GM12878 (cell line): ENCODE measurements around the gene MYCBPAP. TPM values are rescaled to one million over a fixed set of nuclear protein-coding genes. Genes with fewer than 3 reads are reported as not detected.

ENCODE experiments used
- ATAC-seq: fragments of 200-7000 bp; cut with Tn5 transposase; 3 replicates; pipeline ENCODE4 v1.9.1; 2020; ENCODE audit warnings: mild to moderate bottlenecking, moderate library complexity
- BruUV-seq: library from RNA; stranded (reverse); fragments of 400-500 nt; replicated peaks from 2 replicates; lab custom pipeline; 2021; lab: Mats Ljungman, UMichigan
- CTCF ChIA-PET: fragments of 300-600 bp; sonication (Branson Sonifier 250); formaldehyde crosslinking; extraction: SDS; loops from one replicate; lab custom pipeline; 2021; ENCODE audit warnings: inconsistent platforms; lab: Yijun Ruan, JAX
- POLR2A ChIA-PET: fragments of 350-600 bp; formaldehyde crosslinking; extraction: SDS; loops from one replicate; lab custom pipeline; 2021; ENCODE audit warnings: inconsistent platforms; lab: Charles Lee
- RAD21 ChIA-PET: fragments of 300-600 bp; sonication (Branson Sonifier 250); formaldehyde crosslinking; loops from one replicate; lab custom pipeline; 2023; ENCODE audit warnings: antibody characterized with exemption; ENCODE audit not compliant: unreplicated experiment; lab: Charles Lee
- SMC1A ChIA-PET: fragments of 300-600 bp; sonication (Branson Sonifier 250); formaldehyde crosslinking; loops from one replicate; lab custom pipeline; 2023; ENCODE audit not compliant: unreplicated experiment, uncharacterized antibody; lab: Charles Lee
- DNase-seq: peaks from one replicate; pipeline ENCODE4 v3.0.0-alpha.2; 2011; ENCODE audit warnings: low read depth, low spot score
- FAIRE-seq: peaks from 3 replicates; lab custom pipeline; 2011; peaks lifted over from hg19 to GRCh38; lab: Jason Lieb, UNC
- H2AFZ ChIP-seq: 2 replicates; pipeline ENCODE4 v1.6.0; 2011; ENCODE audit warnings: low read depth, low read length, control low read depth; ENCODE audit not compliant: control insufficient read depth
- H3K27ac ChIP-seq: 2 replicates; pipeline ENCODE4 v1.5.1; 2011; ENCODE audit warnings: control low read depth; ENCODE audit not compliant: control insufficient read depth, insufficient read depth
- H3K27me3 ChIP-seq, 2 experiments: replicated peaks in 1 of 2; 2 replicates each; pipeline versions ENCODE4 v1.6.0 to v1.6.1; 2011; ENCODE audit warnings: low read length in 1 of 2; ENCODE audit not compliant: control insufficient read depth in 2 of 2, insufficient read depth in 2 of 2
- H3K36me3 ChIP-seq, 2 experiments: 2 replicates each; pipeline ENCODE4 v1.5.1; 2011; ENCODE audit warnings: low read length in 1 of 2; ENCODE audit not compliant: control insufficient read depth in 2 of 2, insufficient read depth in 2 of 2
- H3K4me1 ChIP-seq: 2 replicates; pipeline ENCODE4 v1.6.1; 2011; ENCODE audit warnings: mild to moderate bottlenecking, low read length, moderate library complexity, mixed read lengths; ENCODE audit not compliant: control insufficient read depth, insufficient read depth
- H3K4me2 ChIP-seq: 2 replicates; pipeline ENCODE4 v1.6.0; 2011; ENCODE audit warnings: control low read depth; ENCODE audit not compliant: control insufficient read depth, insufficient read depth
- H3K4me3 ChIP-seq: fragments of 200-600 bp; sonication (generic); 2 replicates; pipeline ENCODE4 v1.5.1; 2016
- H3K79me2 ChIP-seq: 2 replicates; pipeline ENCODE4 v1.6.0; 2011; ENCODE audit warnings: low read length; ENCODE audit not compliant: control insufficient read depth, insufficient read depth
- H3K9ac ChIP-seq: 2 replicates; pipeline ENCODE4 v1.8.0; 2011; ENCODE audit warnings: low read length, control low read depth, mixed read lengths; ENCODE audit not compliant: control insufficient read depth, insufficient read depth
- H3K9me3 ChIP-seq: replicated peaks from 3 replicates; pipeline ENCODE4 v1.5.1; 2011; ENCODE audit warnings: mild to moderate bottlenecking, low read length; ENCODE audit not compliant: control insufficient read depth, insufficient read depth
- H4K20me1 ChIP-seq: 2 replicates; pipeline ENCODE4 v1.6.0; 2011; ENCODE audit not compliant: control insufficient read depth, insufficient read depth
- BCL11A ChIP-seq: IDR thresholded peaks from 2 replicates; pipeline ENCODE4 v1.6.1; 2011; ENCODE audit warnings: low read depth, low read length
- CHD4 ChIP-seq: fragments of 200-600 bp; sonication (generic); IDR thresholded peaks from 2 replicates; pipeline ENCODE4 v1.6.1; 2016; ENCODE audit warnings: mild to moderate bottlenecking
- IKZF2 ChIP-seq, 2 experiments: fragments of 450-650 bp; IDR thresholded peaks; 2 replicates each; pipeline ENCODE4 v1.6.1; 2017; ENCODE audit warnings: mild to moderate bottlenecking in 2 of 2, moderate library complexity in 2 of 2
- IRF4 ChIP-seq: IDR thresholded peaks from 2 replicates; pipeline ENCODE4 v1.6.1; 2011; ENCODE audit warnings: low read depth, low read length
- IRF5 ChIP-seq: fragments of 450-650 bp; IDR thresholded peaks from 2 replicates; pipeline ENCODE4 v1.6.1; 2017; ENCODE audit warnings: borderline replicate concordance
- JUND ChIP-seq: IDR thresholded peaks from 2 replicates; pipeline ENCODE4 v1.6.1; 2012; ENCODE audit warnings: low read depth, mild to moderate bottlenecking, low read length, improper control_type of control experiment, moderate library complexity
- LARP7 ChIP-seq: fragments of 450-650 bp; IDR thresholded peaks from 2 replicates; pipeline ENCODE4 v1.6.1; 2017; ENCODE audit warnings: mild to moderate bottlenecking
- MEF2B ChIP-seq: fragments of 450-650 bp; IDR thresholded peaks from 2 replicates; pipeline ENCODE4 v1.6.1; 2018; ENCODE audit warnings: mild to moderate bottlenecking, moderate library complexity; ENCODE audit not compliant: partially characterized antibody, poor library complexity, severe bottlenecking
- NBN ChIP-seq: fragments of 450-650 bp; IDR thresholded peaks from 2 replicates; pipeline ENCODE4 v1.6.1; 2016
- PAX5 ChIP-seq: IDR thresholded peaks from 2 replicates; pipeline ENCODE4 v1.6.1; 2011; ENCODE audit warnings: low read depth, low read length, borderline replicate concordance
- PML ChIP-seq: IDR thresholded peaks from 2 replicates; pipeline ENCODE4 v1.6.1; 2012; ENCODE audit warnings: low read length, inconsistent platforms
- POLR2A ChIP-seq: IDR thresholded peaks from 2 replicates; pipeline ENCODE4 v1.6.1; 2011; ENCODE audit warnings: low read depth, mild to moderate bottlenecking, low read length
- POLR2AphosphoS2 ChIP-seq: IDR thresholded peaks from 2 replicates; pipeline ENCODE4 v1.6.1; 2011; ENCODE audit warnings: low read depth, mild to moderate bottlenecking, low read length, improper control_type of control experiment, moderate library complexity
- TBL1XR1 ChIP-seq: IDR thresholded peaks from 2 replicates; pipeline ENCODE4 v1.6.1; 2012; ENCODE audit warnings: low read depth, low read length, improper control_type of control experiment
- USF2 ChIP-seq: IDR thresholded peaks from 2 replicates; pipeline ENCODE4 v1.6.1; 2011; ENCODE audit warnings: low read depth, low read length, improper control_type of control experiment, borderline replicate concordance
- WGBS: methylation state at CpG from one replicate; pipeline ENCODE4 v1.1.6; 2016; ENCODE audit warnings: low lambda C conversion rate; ENCODE audit not compliant: insufficient replicate concordance, insufficient coverage; ENCODE audit errors: missing lambda C conversion rate; 5-methylcytosine and 5-hydroxymethylcytosine counted together
- in situ Hi-C: fragments of 300-500 bp; cut with MboI; formaldehyde crosslinking; loops from 9 replicates; pipeline ENCODE4 v1.14.3; 2018; ENCODE audit warnings: mixed read lengths
- intact Hi-C: fragments of 100-400 bp; cut with micrococcal nuclease; formaldehyde crosslinking; loops from one replicate; pipeline ENCODE4 v1.14.2; 2022; ENCODE audit not compliant: unreplicated experiment
- polyA plus RNA-seq, 11 experiments: library from polyadenylated mRNA; depleted of rRNA in 4 of 11; unstranded in 6 of 11; stranded (reverse) in 5 of 11; fragments of >200 nt; fragmentation: Nextera tagmentation in 4 of 11; fragmentation: Illumina TruSeq in 1 of 11; extraction: Ambion mirVana in 4 of 11; extraction: Trizol in 1 of 11; gene quantifications; 1 replicate in 1 of 11; 2 replicates in 10 of 11; pipeline versions ENCODE4 v1.2.1 to v1.2.3, GENCODE V29; 2011 to 2016; ENCODE audit warnings: inconsistent platforms in 2 of 11, missing spikeins in 2 of 11, low read depth in 1 of 11
- total RNA-seq, 4 experiments: library from RNA; depleted of rRNA in 3 of 4; stranded (reverse); fragments of >200 nt in 3 of 4; fragmentation: Illumina TruSeq in 1 of 4; extraction: Trizol in 1 of 4; gene quantifications; 2 replicates each; pipeline versions ENCODE4 v1.2.1 to v1.2.3, GENCODE V29; 2013 to 2021
- TF ChIP-seq, protein P1 (sequence below): IDR thresholded peaks from 2 replicates; pipeline ENCODE4 v1.6.1; 2011; ENCODE audit warnings: borderline replicate concordance, low read depth, mild to moderate bottlenecking, moderate library complexity, mixed read lengths, low read length; ENCODE audit not compliant: insufficient read depth; ENCODE audit errors: extremely low read length

Gene MYCBPAP
- total and polyA plus RNA-seq, 10 of the 15 experiments (the other 5 are each of a cell fraction or from before 2014, with no cell fraction given), result 0.23 to 2.7 (median 1.5) TPM

DNA sequence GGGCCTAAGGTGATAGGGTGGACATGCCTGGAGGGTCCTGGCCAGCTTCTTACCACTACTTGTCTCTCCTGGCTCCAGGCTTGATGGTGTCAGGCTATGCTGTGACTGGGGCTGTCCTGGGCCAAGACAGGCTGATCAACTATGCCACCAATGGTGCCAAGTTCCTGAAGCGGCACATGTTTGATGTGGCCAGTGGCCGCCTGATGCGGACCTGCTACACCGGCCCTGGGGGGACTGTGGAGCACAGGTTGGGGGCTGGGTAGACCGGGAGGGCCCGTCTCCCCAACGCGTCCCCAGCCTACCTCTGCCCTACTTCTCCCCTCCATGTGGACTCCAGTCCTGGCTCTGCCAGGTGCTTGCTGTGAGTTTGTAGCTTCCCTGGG is 43.2 kb downstream of the MYCBPAP start:
- Histone ChIP-seq H3K79me2 (peaks cover 3% of the 10 kb centered on the region), H3K9me3 (no peaks in the 10 kb centered on the region), H3K4me3 (no peak overlapping the region), H3K4me2 (no peak overlapping the region), H3K27me3 (no peaks in the 10 kb centered on the region), H4K20me1 (no peaks in the 10 kb centered on the region), H3K36me3 (no peaks in the 10 kb centered on the region; a peak in 1 of 4 replicates), H2AFZ (no peak overlapping the region), H3K4me1 (no peaks in the 10 kb centered on the region; the same call in 1 of the 2 replicates), H3K27ac (no peak overlapping the region), H3K9ac (no peak overlapping the region)
- TF ChIP-seq CHD4 (no peak), IRF4 (no peak)
- BruUV-seq, result no TSS peak
- over 99% methylated on average over 8 of the region's 8 CpGs for WGBS
- SMC1A ChIA-PET, result interaction anchor here (1.1 to 2.1 kb wide), 4 partner anchors 9 to 143 kb away, joined by 3 to 11 read pairs (median 4); no protein-coding TSS in a partner anchor
- intact Hi-C loops, result no loop called here
- CTCF ChIA-PET, result interaction anchor here (0.9 to 3.8 kb wide), 9 partner anchors 10 to 143 kb away, joined by 3 to 18 read pairs (median 3); no protein-coding TSS in a partner anchor
- ATAC-seq (no peak), FAIRE-seq (no peak), DNase-seq (no peak)
- in situ Hi-C loops, result no loop called here
- POLR2A ChIA-PET, result interaction anchor here (1.7 kb wide), 1 partner anchor 10 kb away, joined by 3 read pairs; no protein-coding TSS in a partner anchor
- RAD21 ChIA-PET, result interaction anchor here (1.0 to 2.1 kb wide), 4 partner anchors 75 to 144 kb away, joined by 3 to 11 read pairs (median 5); no protein-coding TSS in a partner anchor

DNA sequence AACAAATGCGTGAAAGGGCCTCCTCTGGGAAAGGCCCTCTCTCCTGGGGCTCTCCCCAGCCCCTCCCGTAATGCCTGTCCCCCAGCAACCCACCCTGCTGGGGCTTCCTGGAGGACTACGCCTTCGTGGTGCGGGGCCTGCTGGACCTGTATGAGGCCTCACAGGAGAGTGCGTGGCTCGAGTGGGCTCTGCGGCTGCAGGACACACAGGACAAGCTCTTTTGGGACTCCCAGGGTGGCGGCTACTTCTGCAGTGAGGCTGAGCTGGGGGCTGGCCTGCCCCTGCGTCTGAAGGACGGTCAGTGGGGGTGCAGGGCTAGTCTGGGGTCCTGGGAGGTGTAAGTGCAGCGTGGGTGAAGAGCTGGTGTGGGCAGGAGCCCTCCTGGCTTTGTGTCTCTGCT is 43.6 kb downstream of the MYCBPAP start:
- Histone ChIP-seq H3K4me3 (no peak overlapping the region), H3K27ac (no peak overlapping the region), H3K9me3 (no peaks in the 10 kb centered on the region), H4K20me1 (no peaks in the 10 kb centered on the region), H3K4me1 (no peaks in the 10 kb centered on the region; the same call in 1 of the 2 replicates), H3K27me3 (no peaks in the 10 kb centered on the region; a peak in 1 of 4 replicates), H3K9ac (no peak overlapping the region), H3K4me2 (no peak overlapping the region), H3K36me3 (no peaks in the 10 kb centered on the region; a peak in 1 of 4 replicates), H3K79me2 (peaks cover 3% of the 10 kb centered on the region), H2AFZ (no peak overlapping the region)
- no TSS peak for BruUV-seq
- ATAC-seq (no peak), FAIRE-seq (no peak), DNase-seq (no peak)
- intact Hi-C loops, result no loop called here
- ChIA-PET CTCF (interaction anchor here (1.0 to 3.8 kb wide), 3 partner anchors 24 to 143 kb away, joined by 3 to 18 read pairs (median 4); no protein-coding TSS in a partner anchor), POLR2A (no interaction called here), SMC1A (interaction anchor here (1.5 kb wide), 1 partner anchor 10 kb away, joined by 3 read pairs; no protein-coding TSS in a partner anchor), RAD21 (interaction anchor here (2.1 kb wide), 1 partner anchor 74 kb away, joined by 11 read pairs; no protein-coding TSS in a partner anchor)
- in situ Hi-C loops, result no loop called here
- 67% methylated on average over 10 of the region's 12 CpGs for WGBS
- TF ChIP-seq USF2, result no peak
- TF ChIP-seq LARP7, result no peak
- TF ChIP-seq NBN, result no peak
- no peak for TF ChIP-seq JUND
- no peak for TF ChIP-seq BCL11A
- no peak for TF ChIP-seq PML
- no peak for TF ChIP-seq MEF2B
- no peak; the same call in 1 of the 2 replicates for TF ChIP-seq POLR2A
- TF ChIP-seq TBL1XR1, result no peak
- no peak for TF ChIP-seq IRF5
- TF ChIP-seq, protein P1, sequence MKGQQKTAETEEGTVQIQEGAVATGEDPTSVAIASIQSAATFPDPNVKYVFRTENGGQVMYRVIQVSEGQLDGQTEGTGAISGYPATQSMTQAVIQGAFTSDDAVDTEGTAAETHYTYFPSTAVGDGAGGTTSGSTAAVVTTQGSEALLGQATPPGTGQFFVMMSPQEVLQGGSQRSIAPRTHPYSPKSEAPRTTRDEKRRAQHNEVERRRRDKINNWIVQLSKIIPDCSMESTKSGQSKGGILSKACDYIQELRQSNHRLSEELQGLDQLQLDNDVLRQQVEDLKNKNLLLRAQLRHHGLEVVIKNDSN, result no peak
- no peak for TF ChIP-seq POLR2AphosphoS2
- TF ChIP-seq IKZF2 (IDR thresholded peaks at IDR 0.05), result no peak
- no peak for TF ChIP-seq PAX5
